T-cell (primary cell): ENCODE measurements around the gene FAM241B. TPM values are rescaled to one million over a fixed set of nuclear protein-coding genes. Genes with fewer than 3 reads are reported as not detected.

Experiments used
- ATAC-seq, 4 experiments: fragments of 200-7000 bp in 3 of 4; fragments of 150-1000 bp in 1 of 4; cut with Tn5 transposase; replicated peaks in 1 of 4; 1 replicate in 3 of 4; 2 replicates in 1 of 4; pipeline ENCODE4 v1.10.0; 2021; ENCODE audit warnings: moderate library complexity in 3 of 4, mild to moderate bottlenecking in 2 of 4, moderate number of reproducible peaks in 1 of 4
- CTCF ChIA-PET, 2 donors: fragments of 300-600 bp; sonication (Branson Sonifier 250); formaldehyde crosslinking; loops; one replicate each; lab custom pipeline; 2022; ENCODE audit warnings: antibody characterized with exemption in 2 of 2; lab: Charles Lee
- POLR2A ChIA-PET, 2 donors: fragments of 300-600 bp; sonication (Branson Sonifier 250); formaldehyde crosslinking; loops; one replicate each; lab custom pipeline; 2022; ENCODE audit warnings: antibody characterized with exemption in 2 of 2; lab: Charles Lee
- DNase-seq, 35 experiments: peaks; one replicate each; pipeline versions ENCODE4 v3.0.0 to v3.0.0-alpha.2; 2013 to 2023
- H3K27ac ChIP-seq: one replicate; pipeline ENCODE4 v1.5.1; 2013; ENCODE audit warnings: low read length
- H3K27me3 ChIP-seq, 2 experiments: replicated peaks in 1 of 2; 1 replicate in 1 of 2; 2 replicates in 1 of 2; pipeline versions ENCODE4 v1.6.1 to v1.7.0; 2013; ENCODE audit warnings: low read length in 1 of 2, mixed read lengths in 1 of 2; ENCODE audit not compliant: control insufficient read depth in 2 of 2, insufficient read depth in 2 of 2; ENCODE audit errors: extremely low read depth in 1 of 2
- H3K36me3 ChIP-seq, 2 donors: 1 replicate in 1 of 2; 2 replicates in 1 of 2; pipeline versions ENCODE4 v1.6.1 to v1.7.0; 2013; ENCODE audit warnings: low read length in 1 of 2; ENCODE audit not compliant: control insufficient read depth in 2 of 2, insufficient read depth in 1 of 2; ENCODE audit errors: extremely low read depth in 1 of 2
- H3K4me1 ChIP-seq, 2 experiments: 1 replicate in 1 of 2; 2 replicates in 1 of 2; pipeline versions ENCODE4 v1.6.1 to v1.7.0; 2013; ENCODE audit warnings: low read length in 2 of 2, mixed read lengths in 1 of 2; ENCODE audit not compliant: insufficient read depth in 2 of 2, control insufficient read depth in 1 of 2; ENCODE audit errors: extremely low read depth in 1 of 2
- H3K4me3 ChIP-seq, 2 donors: 1 replicate in 1 of 2; 2 replicates in 1 of 2; pipeline versions ENCODE4 v1.5.1 to v1.7.0; 2013; ENCODE audit warnings: mild to moderate bottlenecking in 2 of 2, low read length in 1 of 2, moderate library complexity in 1 of 2; ENCODE audit not compliant: control insufficient read depth in 1 of 2; ENCODE audit errors: extremely low read depth in 1 of 2
- H3K9me3 ChIP-seq: 2 replicates; pipeline ENCODE4 v1.7.0; 2013
- H3K27ac Mint-ChIP-seq, 2 donors: one replicate each; pipeline ENCODE4 v1.8.0; 2020 to 2021; ENCODE audit warnings: mild to moderate bottlenecking in 2 of 2, mixed read lengths in 2 of 2
- H3K27me3 Mint-ChIP-seq, 2 donors: one replicate each; pipeline ENCODE4 v1.8.0; 2021 to 2022; ENCODE audit warnings: mixed read lengths in 2 of 2
- H3K36me3 Mint-ChIP-seq: one replicate; pipeline ENCODE4 v1.8.0; 2021; ENCODE audit warnings: mixed read lengths
- H3K4me1 Mint-ChIP-seq, 3 donors: one replicate each; pipeline ENCODE4 v1.8.0; 2020 to 2022; ENCODE audit warnings: mixed read lengths in 3 of 3, mild to moderate bottlenecking in 1 of 3
- H3K4me3 Mint-ChIP-seq, 3 donors: one replicate each; pipeline ENCODE4 v1.8.0; 2020 to 2022; ENCODE audit warnings: mild to moderate bottlenecking in 3 of 3, mixed read lengths in 3 of 3, moderate library complexity in 3 of 3
- H3K9me3 Mint-ChIP-seq, 3 donors: one replicate each; pipeline ENCODE4 v1.8.0; 2020 to 2022; ENCODE audit warnings: mixed read lengths in 3 of 3
- WGBS: methylation state at CpG from one replicate; pipeline ENCODE4 v1.1.5; 2013; ENCODE audit warnings: missing lambda C conversion rate; ENCODE audit not compliant: insufficient coverage; 5-methylcytosine and 5-hydroxymethylcytosine counted together
- total RNA-seq, 35 experiments: library from RNA in 6 of 35; stranded (reverse) in 6 of 35; fragments of 120-200 nt in 1 of 35; gene quantifications; one replicate each; pipeline versions ENCODE4 v1.2.1 to v1.2.4 and lab custom pipeline; 2013 to 2026

Gene FAM241B
- total RNA-seq, 5 donors from 2014 or later (not counting 1 experiment from before 2014, with no cell fraction given), result 7.4 to 11.8 (median 9.2) TPM

DNA sequence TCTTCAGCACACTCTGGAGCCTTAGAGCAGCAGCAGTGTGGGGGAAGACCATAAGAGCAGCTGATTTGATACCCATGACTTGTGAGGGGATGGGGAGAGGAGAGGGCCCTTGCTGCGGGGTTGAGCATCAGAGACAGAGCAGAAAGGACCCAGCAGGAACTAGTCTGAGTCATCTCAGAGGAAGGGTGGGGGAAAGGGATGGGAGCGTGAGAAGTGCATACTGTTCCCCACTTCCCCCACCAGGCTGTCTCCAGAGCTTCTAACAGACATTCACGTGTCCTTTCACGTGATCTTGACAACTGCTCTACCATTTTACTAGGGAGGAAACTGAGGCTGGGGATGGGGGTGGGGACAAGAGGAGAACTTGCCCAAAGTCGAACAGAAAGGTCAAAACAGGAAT, 38.7 kb downstream of the FAM241B start:
- H3K27ac Mint-ChIP-seq, result no peak overlapping the region
- Histone ChIP-seq H3K27me3 (peaks cover 0 to 59% of the 10 kb centered on the region in 2 experiments), H3K4me3 (no peak overlapping the region), H3K9me3 (no peaks in the 10 kb centered on the region), H3K4me1 (no peaks in the 10 kb centered on the region), H3K36me3 (no peaks in the 10 kb centered on the region), H3K27ac (no peak overlapping the region)
- H3K27me3 Mint-ChIP-seq, result peaks cover 28 to 30% of the 10 kb centered on the region in 2 donors
- H3K9me3 Mint-ChIP-seq, result no peaks in the 10 kb centered on the region
- WGBS, result 40% methylated on average over 1 of the region's 5 CpGs
- CTCF ChIA-PET, result no interaction called here
- DNase-seq, result no peak
- no peak for ATAC-seq
- no peak overlapping the region for H3K4me3 Mint-ChIP-seq
- POLR2A ChIA-PET, result no interaction called here
- no peaks in the 10 kb centered on the region for H3K4me1 Mint-ChIP-seq
- no peaks in the 10 kb centered on the region for H3K36me3 Mint-ChIP-seq

DNA sequence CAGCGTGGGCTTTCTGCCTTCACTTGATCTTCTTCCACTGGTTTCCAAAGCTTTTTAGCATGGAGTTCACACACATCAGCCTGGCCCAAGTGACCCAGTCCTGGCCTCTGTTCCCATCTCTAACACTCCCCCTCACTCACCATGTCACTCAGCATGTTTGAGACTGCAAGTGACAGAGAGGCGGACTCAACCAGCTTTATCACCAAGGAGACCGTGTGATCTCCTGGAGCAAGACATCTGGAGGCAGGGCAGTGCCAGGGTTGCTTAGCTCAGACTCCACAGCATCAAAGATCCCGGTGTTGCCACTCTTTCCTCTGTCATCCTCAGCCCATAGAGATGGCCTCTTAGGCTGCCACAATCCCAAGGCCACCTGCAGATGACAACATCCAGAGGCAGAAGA, 39.4 kb downstream of the FAM241B start:
- H3K9me3 ChIP-seq, result no peaks in the 10 kb centered on the region
- no peaks in the 10 kb centered on the region for H3K4me1 ChIP-seq
- peaks cover 0 to 53% of the 10 kb centered on the region in 2 experiments for H3K27me3 ChIP-seq
- no peak overlapping the region for H3K27ac ChIP-seq
- Mint-ChIP-seq H3K4me1 (no peaks in the 10 kb centered on the region), H3K4me3 (no peak overlapping the region), H3K27me3 (peaks cover 28 to 30% of the 10 kb centered on the region in 2 donors), H3K36me3 (no peaks in the 10 kb centered on the region), H3K27ac (no peak overlapping the region), H3K9me3 (no peaks in the 10 kb centered on the region)
- H3K4me3 ChIP-seq, result no peak overlapping the region
- no peaks in the 10 kb centered on the region for H3K36me3 ChIP-seq
- ChIA-PET CTCF (no interaction called here), POLR2A (no interaction called here)
- DNase-seq, result no peak
- ATAC-seq, result no peak
- WGBS, result 82% methylated on average over 4 of the region's 4 CpGs

- H3K9me3 Mint-ChIP-seq, result no peaks in the 10 kb centered on the region
- ATAC-seq (no peak), DNase-seq (no peak)
- peaks cover 20 to 29% of the 10 kb centered on the region in 2 donors for H3K27me3 Mint-ChIP-seq
- H3K27me3 ChIP-seq, result peaks cover 0 to 35% of the 10 kb centered on the region in 2 experiments
- 86% methylated on average over 2 of the region's 3 CpGs for WGBS
- H3K27ac ChIP-seq, result no peak overlapping the region
- H3K4me3 Mint-ChIP-seq, result no peak overlapping the region
- H3K4me1 Mint-ChIP-seq, result no peaks in the 10 kb centered on the region
- no peaks in the 10 kb centered on the region for H3K4me1 ChIP-seq
- H3K4me3 ChIP-seq, result no peak overlapping the region
- no peaks in the 10 kb centered on the region for H3K36me3 Mint-ChIP-seq
- ChIA-PET POLR2A (no interaction called here), CTCF (no interaction called here)
- no peaks in the 10 kb centered on the region for H3K9me3 ChIP-seq
- H3K27ac Mint-ChIP-seq, result no peak overlapping the region
- H3K36me3 ChIP-seq, result no peaks in the 10 kb centered on the region
Measured at GRCh38 chr10:69673521-69673920, 43.5 kb downstream of the FAM241B start.

DNA sequence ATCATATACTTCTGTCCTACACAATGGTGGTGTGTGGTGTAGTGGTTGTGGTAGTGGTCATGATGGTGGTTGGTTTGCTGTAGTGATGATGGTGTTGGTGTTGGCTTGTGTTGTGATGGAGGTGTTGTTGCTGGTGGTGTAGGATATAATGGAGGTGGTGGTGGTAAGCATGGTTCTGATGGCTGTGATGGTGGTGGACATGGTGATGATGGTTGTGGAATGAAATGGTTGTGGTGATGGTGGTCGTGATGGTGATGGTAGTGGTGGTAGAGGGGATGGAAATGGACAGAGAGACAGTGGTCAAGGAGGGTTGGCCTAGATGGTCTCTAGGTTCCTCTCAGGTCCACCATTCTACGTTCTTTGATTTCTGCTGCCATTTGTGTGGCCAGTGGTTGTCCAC, 44.7 kb downstream of the FAM241B start:
- H3K4me1 Mint-ChIP-seq, result no peaks in the 10 kb centered on the region
- H3K36me3 Mint-ChIP-seq, result no peaks in the 10 kb centered on the region
- ChIA-PET CTCF (no interaction called here), POLR2A (no interaction called here)
- no peak overlapping the region for H3K4me3 Mint-ChIP-seq
- ATAC-seq (no peak), DNase-seq (no peak)
- WGBS, result 50% methylated on average over 2 of the region's 2 CpGs
- Histone ChIP-seq H3K4me1 (no peaks in the 10 kb centered on the region), H3K9me3 (no peaks in the 10 kb centered on the region), H3K4me3 (no peak overlapping the region), H3K27me3 (peaks cover 0 to 30% of the 10 kb centered on the region in 2 experiments), H3K27ac (no peak overlapping the region), H3K36me3 (no peaks in the 10 kb centered on the region)
- peaks cover 17 to 21% of the 10 kb centered on the region in 2 donors for H3K27me3 Mint-ChIP-seq
- no peak overlapping the region for H3K27ac Mint-ChIP-seq
- H3K9me3 Mint-ChIP-seq, result no peaks in the 10 kb centered on the region

DNA sequence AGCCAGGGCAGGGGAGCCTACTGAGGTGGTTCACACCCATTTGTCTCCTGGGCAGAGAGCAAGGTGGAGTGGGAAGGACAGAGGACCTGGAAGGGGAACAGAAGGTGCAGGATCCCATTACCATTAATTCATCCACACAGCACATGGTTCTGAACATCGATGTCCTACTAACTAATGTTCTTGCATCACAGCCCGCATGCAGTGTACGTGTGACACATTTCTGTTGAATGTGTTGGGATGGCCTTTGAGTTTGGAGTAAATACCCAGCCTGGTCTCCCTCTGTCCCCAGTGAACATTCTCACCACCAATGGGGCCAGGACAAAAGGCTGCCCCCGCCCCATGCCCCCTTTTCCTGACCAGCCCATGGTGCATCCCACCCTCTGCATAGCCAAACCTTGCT, 46.3 kb downstream of the FAM241B start:
- Mint-ChIP-seq H3K27me3 (peaks cover 20 to 28% of the 10 kb centered on the region in 2 donors), H3K9me3 (no peaks in the 10 kb centered on the region), H3K27ac (no peak overlapping the region), H3K4me1 (no peaks in the 10 kb centered on the region), H3K4me3 (no peak overlapping the region), H3K36me3 (no peaks in the 10 kb centered on the region)
- peaks cover 0 to 32% of the 10 kb centered on the region in 2 experiments for H3K27me3 ChIP-seq
- no peak overlapping the region for H3K27ac ChIP-seq
- CTCF ChIA-PET, result no interaction called here
- POLR2A ChIA-PET, result no interaction called here
- no peaks in the 10 kb centered on the region for H3K4me1 ChIP-seq
- H3K36me3 ChIP-seq, result no peaks in the 10 kb centered on the region
- no peak overlapping the region for H3K4me3 ChIP-seq
- DNase-seq (no peak), ATAC-seq (no peak)
- no CpG with 5 or more reads among the region's 4 CpGs for WGBS
- H3K9me3 ChIP-seq, result no peaks in the 10 kb centered on the region

DNA sequence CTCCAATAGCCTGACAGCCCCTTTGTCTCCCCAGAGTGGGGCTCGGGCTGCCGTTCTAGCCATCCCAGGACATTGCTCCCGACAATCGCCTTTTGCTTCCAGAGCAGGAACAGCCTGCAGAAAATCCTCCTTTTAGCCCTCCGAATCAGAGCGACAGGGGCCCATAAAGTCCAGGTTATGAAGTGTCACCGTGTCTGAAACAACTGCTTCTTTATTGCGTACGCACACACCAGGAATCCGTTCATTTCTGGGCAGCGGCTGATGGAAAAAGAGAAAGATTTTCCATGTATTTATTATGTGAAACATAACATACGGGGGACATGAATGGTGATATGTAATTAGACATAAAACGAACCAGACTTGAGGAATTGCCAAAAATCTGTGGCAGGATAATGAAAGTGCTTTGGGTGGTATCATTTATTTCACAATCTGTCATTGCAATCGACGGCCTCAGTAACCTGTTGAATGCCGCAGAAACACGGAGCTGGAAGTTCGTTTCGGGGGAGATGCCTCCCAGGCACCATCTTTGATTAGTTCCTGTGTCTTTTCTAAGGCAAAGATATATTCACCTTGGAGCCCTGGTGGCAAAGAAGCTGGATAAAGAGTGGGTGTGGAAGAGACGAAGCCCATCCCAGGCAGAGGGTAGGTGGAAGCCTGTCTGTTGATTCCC, 48.1 kb downstream of the FAM241B start:
- Mint-ChIP-seq H3K9me3 (no peaks in the 10 kb centered on the region), H3K27me3 (peaks cover 21 to 29% of the 10 kb centered on the region in 2 donors), H3K36me3 (no peaks in the 10 kb centered on the region), H3K4me3 (no peak overlapping the region), H3K4me1 (no peaks in the 10 kb centered on the region), H3K27ac (no peak overlapping the region)
- Histone ChIP-seq H3K9me3 (no peaks in the 10 kb centered on the region), H3K27ac (no peak overlapping the region), H3K27me3 (peaks cover 0 to 41% of the 10 kb centered on the region in 2 experiments), H3K36me3 (no peaks in the 10 kb centered on the region), H3K4me3 (no peak overlapping the region), H3K4me1 (no peaks in the 10 kb centered on the region)
- ATAC-seq (no peak), DNase-seq (no peak)
- WGBS, result 79% methylated on average over 12 of the region's 20 CpGs
- ChIA-PET CTCF (no interaction called here), POLR2A (no interaction called here)
